Upper lobe of left lung (tissue), 6 donors: ENCODE data around the gene MYOM1. TPM values are rescaled to one million over a fixed set of nuclear protein-coding genes. Genes with fewer than 3 reads are reported as not detected.

Experiments
- ATAC-seq, 2 donors: fragments of 200-7000 bp; cut with Tn5 transposase; one replicate each; pipeline ENCODE4 v1.9.1; 2022; ENCODE audit warnings: mild to moderate bottlenecking in 2 of 2, moderate library complexity in 2 of 2; ENCODE audit not compliant: low FRiP score in 2 of 2
- DNase-seq, 2 donors: peaks; one replicate each; pipeline ENCODE4 v3.0.0-alpha.2; 2019 to 2020
- H3K27ac ChIP-seq, 4 donors: fragments of 200-600 bp; sonication (generic); one replicate each; pipeline ENCODE4 v1.5.1; 2016 to 2019
- H3K27me3 ChIP-seq, 4 donors: fragments of 200-600 bp; sonication (generic); one replicate each; pipeline ENCODE4 v1.5.1; 2017 to 2019
- H3K36me3 ChIP-seq, 4 donors: fragments of 200-600 bp; sonication (generic); one replicate each; pipeline ENCODE4 v1.5.1; 2016 to 2019
- H3K4me1 ChIP-seq, 4 donors: fragments of 200-600 bp; sonication (generic); one replicate each; pipeline ENCODE4 v1.5.1; 2018 to 2019
- H3K4me3 ChIP-seq, 4 donors: fragments of 200-600 bp; sonication (generic); one replicate each; pipeline ENCODE4 v1.5.1; 2017 to 2019; ENCODE audit warnings: mild to moderate bottlenecking in 2 of 4, moderate library complexity in 1 of 4
- H3K9me3 ChIP-seq, 4 donors: fragments of 200-600 bp; sonication (generic); one replicate each; pipeline ENCODE4 v1.5.1; 2018 to 2019
- EP300 ChIP-seq, 4 donors: sonication (generic); formaldehyde crosslinking; IDR thresholded peaks; one replicate each; pipeline ENCODE4 v1.5.1; 2017; ENCODE audit warnings: antibody characterized with exemption in 4 of 4, control low read depth in 2 of 4
- POLR2A ChIP-seq, 4 donors: fragments of 450-650 bp; IDR thresholded peaks; one replicate each; pipeline ENCODE4 v1.5.1; 2016 to 2017; ENCODE audit warnings: antibody characterized with exemption in 4 of 4, mild to moderate bottlenecking in 2 of 4
- POLR2AphosphoS5 ChIP-seq, 2 donors: sonication (generic); formaldehyde crosslinking; IDR thresholded peaks; one replicate each; pipeline ENCODE4 v1.5.1; 2017; ENCODE audit warnings: antibody characterized with exemption in 2 of 2
- WGBS, 2 donors: methylation state at CpG; one replicate each; pipeline ENCODE4 v1.1.5; 2017 to 2018; 5-methylcytosine and 5-hydroxymethylcytosine counted together
- total RNA-seq, 6 donors: library from RNA; depleted of rRNA in 4 of 6; stranded (reverse); fragments of >200 nt in 4 of 6; gene quantifications; one replicate each; pipeline versions ENCODE4 v1.1.0 to v1.2.1, GENCODE V29; 2016 to 2021
- TF ChIP-seq, protein P1 (sequence below), 6 experiments: fragments of 450-650 bp in 4 of 6; fragments of 200-600 bp in 2 of 6; sonication (generic) in 2 of 6; IDR thresholded peaks; one replicate each; pipeline ENCODE4 v1.5.1; 2016 to 2019; ENCODE audit warnings: antibody characterized with exemption in 6 of 6
- donor health status: DM: no; HTN: no; CAD: no; lungs with moderate emphysema.
- donor health status: DM: no; HTN: yes; CAD: no; lungs with severe emphysema.

Gene MYOM1
- total RNA-seq, 6 donors from 2014 or later: 0.76 to 11.2 (median 2.2) TPM

DNA sequence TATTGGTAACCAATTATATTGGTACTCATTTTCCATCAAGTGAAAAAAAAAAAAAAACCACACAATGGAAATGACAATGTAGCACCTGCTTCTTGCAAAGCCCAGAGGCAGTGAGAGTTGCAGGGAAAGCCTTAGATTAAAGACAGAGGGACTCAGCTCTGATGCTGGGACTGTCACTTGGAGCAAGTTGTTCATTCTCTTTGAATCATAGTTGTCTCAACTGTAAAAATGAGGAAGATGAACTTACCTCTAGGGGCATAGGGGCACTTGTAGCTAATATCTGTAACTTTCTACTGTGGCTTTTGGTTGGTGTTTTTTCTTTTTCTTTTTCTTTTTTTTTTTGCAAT, 125.5 kb downstream of the MYOM1 start:
- no peaks in the 10 kb centered on the region for H3K4me1 ChIP-seq
- no peak overlapping the region for H3K4me3 ChIP-seq
- no peaks in the 10 kb centered on the region for H3K36me3 ChIP-seq
- no peak overlapping the region for H3K27ac ChIP-seq
- TF ChIP-seq EP300 (IDR thresholded peaks at IDR 0.05) (no peak), POLR2AphosphoS5 (IDR thresholded peaks at IDR 0.05) (no peak), POLR2A (IDR thresholded peaks at IDR 0.05) (no peak)
- TF ChIP-seq, protein P1, sequence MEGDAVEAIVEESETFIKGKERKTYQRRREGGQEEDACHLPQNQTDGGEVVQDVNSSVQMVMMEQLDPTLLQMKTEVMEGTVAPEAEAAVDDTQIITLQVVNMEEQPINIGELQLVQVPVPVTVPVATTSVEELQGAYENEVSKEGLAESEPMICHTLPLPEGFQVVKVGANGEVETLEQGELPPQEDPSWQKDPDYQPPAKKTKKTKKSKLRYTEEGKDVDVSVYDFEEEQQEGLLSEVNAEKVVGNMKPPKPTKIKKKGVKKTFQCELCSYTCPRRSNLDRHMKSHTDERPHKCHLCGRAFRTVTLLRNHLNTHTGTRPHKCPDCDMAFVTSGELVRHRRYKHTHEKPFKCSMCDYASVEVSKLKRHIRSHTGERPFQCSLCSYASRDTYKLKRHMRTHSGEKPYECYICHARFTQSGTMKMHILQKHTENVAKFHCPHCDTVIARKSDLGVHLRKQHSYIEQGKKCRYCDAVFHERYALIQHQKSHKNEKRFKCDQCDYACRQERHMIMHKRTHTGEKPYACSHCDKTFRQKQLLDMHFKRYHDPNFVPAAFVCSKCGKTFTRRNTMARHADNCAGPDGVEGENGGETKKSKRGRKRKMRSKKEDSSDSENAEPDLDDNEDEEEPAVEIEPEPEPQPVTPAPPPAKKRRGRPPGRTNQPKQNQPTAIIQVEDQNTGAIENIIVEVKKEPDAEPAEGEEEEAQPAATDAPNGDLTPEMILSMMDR (IDR thresholded peaks at IDR 0.05): no peak
- H3K9me3 ChIP-seq: no peaks in the 10 kb centered on the region
- DNase-seq (no peak), ATAC-seq (no peak)
- no peaks in the 10 kb centered on the region for H3K27me3 ChIP-seq

DNA sequence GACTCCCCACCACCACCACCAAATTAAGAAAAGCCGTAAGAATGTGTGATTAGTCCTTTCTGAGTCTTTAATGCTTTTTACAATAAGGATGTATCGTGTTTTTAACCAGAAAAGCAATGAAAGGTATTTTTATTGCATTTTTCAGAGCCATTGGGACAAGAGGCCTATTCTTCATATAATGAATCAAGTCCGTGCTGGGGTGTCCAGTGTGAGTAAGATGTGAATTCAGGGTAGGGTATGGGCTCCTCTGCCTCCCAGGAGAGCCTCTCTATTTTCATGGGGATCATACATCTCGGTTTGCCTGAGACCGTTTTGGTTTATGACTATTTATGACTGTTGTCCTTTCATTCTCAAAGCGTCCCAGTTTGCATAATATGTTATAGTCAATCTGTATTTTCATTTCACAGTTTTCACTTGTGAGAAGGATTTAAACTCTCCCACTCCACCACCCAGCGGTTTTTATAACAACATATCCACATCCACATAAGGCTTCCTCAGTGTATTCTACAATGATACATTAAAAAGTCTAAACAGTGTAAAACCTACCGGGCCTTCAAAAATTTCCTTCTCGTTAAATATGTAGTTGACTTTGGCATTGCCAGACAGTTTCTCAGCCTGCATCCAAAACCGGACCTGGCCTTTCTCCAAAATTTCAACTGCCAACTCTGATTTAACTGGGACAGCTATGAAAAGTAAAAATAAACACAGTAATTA, 126.0 kb downstream of the MYOM1 start:
- Histone ChIP-seq H3K4me1 (no peaks in the 10 kb centered on the region), H3K4me3 (no peak overlapping the region), H3K36me3 (no peaks in the 10 kb centered on the region), H3K27ac (no peak overlapping the region), H3K9me3 (no peaks in the 10 kb centered on the region), H3K27me3 (no peaks in the 10 kb centered on the region)
- ATAC-seq (no peak), DNase-seq (no peak)
- TF ChIP-seq POLR2A (IDR thresholded peaks at IDR 0.05) (no peak), POLR2AphosphoS5 (IDR thresholded peaks at IDR 0.05) (no peak), EP300 (IDR thresholded peaks at IDR 0.05) (no peak)
- TF ChIP-seq, protein P1 (IDR thresholded peaks at IDR 0.05): no peak
- 70% methylated on average over 10 of the region's 10 CpGs for WGBS, 2 donors

DNA sequence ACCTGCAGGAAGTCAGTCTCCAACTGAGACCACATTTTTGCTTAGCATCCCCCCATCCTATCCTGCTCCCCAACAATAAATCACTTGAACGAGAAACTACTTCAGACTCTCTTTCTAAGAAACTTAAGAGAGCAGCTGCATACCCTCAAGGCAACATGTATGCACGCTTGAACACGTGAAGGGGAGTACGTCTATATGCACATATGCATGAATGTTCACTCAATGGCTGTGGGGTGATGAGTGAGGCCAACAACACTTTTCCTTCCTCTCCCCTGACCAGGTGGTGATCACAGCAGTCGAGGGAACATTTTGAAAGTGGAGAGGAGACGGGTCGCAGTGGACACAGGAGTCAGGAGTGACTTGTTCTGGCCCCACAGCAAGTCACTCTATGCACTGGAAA, 127.0 kb downstream of the MYOM1 start:
- no peak for TF ChIP-seq POLR2A (IDR thresholded peaks at IDR 0.05)
- no peak for TF ChIP-seq EP300 (IDR thresholded peaks at IDR 0.05)
- TF ChIP-seq POLR2AphosphoS5 (IDR thresholded peaks at IDR 0.05): no peak
- TF ChIP-seq, protein P1 (IDR thresholded peaks at IDR 0.05): no peak
- Histone ChIP-seq H3K36me3 (no peaks in the 10 kb centered on the region), H3K4me1 (no peaks in the 10 kb centered on the region), H3K27me3 (no peaks in the 10 kb centered on the region), H3K4me3 (no peak overlapping the region), H3K27ac (no peak overlapping the region), H3K9me3 (no peaks in the 10 kb centered on the region)
- DNase-seq (no peak), ATAC-seq (no peak)
- WGBS, 2 donors: 90 to 94% methylated on average over 7 of the region's 7 CpGs

DNA sequence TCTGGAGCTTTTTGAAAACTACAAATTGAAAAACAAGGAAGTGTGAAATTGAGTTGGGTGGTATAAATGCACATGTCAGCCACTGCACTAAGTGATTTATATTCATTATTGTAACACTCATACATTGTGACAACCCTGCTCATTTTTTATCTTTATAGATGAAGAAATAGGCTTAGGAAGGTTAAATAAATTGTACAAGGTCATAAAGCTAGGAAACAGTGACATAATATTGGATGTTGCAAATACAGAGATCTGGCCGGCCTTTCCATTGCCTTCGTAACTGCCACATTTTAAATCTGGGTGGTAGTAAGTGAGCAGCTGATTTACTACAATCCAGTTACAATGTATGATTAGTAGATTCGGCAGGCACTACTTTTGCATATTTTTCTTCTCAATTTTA, 130.2 kb downstream of the MYOM1 start:
- no peaks in the 10 kb centered on the region for H3K9me3 ChIP-seq
- ATAC-seq (no peak), DNase-seq (no peak)
- H3K4me1 ChIP-seq: no peaks in the 10 kb centered on the region
- H3K4me3 ChIP-seq: no peak overlapping the region
- H3K27me3 ChIP-seq: no peaks in the 10 kb centered on the region
- TF ChIP-seq POLR2AphosphoS5 (IDR thresholded peaks at IDR 0.05) (no peak), POLR2A (IDR thresholded peaks at IDR 0.05) (no peak), EP300 (IDR thresholded peaks at IDR 0.05) (no peak)
- TF ChIP-seq, protein P1 (IDR thresholded peaks at IDR 0.05): no peak
- WGBS, 2 donors: 77 to 82% methylated on average over 3 of the region's 3 CpGs
- no peak overlapping the region for H3K27ac ChIP-seq
- no peaks in the 10 kb centered on the region for H3K36me3 ChIP-seq

DNA sequence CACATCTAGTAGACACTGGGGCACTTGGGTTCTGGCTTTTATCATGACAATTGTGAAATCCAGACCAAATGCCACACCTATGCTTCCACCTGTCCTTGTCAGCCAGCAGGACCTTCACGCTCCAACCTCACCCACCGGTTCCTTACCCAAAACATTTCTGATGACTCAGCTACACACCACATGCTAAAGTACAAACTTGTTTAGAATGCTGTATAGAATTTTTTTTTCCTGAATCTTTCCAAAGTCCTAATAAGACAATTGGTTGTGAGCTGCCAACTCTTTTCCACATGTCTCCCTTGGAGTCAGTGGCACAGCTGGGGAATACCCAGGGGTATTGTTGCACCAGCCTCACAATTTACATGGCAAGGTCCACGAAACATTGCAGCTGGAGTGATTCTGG, 131.3 kb downstream of the MYOM1 start:
- Histone ChIP-seq H3K9me3 (no peaks in the 10 kb centered on the region), H3K27ac (no peak overlapping the region), H3K36me3 (no peaks in the 10 kb centered on the region), H3K27me3 (no peaks in the 10 kb centered on the region), H3K4me3 (no peak overlapping the region), H3K4me1 (no peaks in the 10 kb centered on the region)
- DNase-seq (no peak), ATAC-seq (no peak)
- WGBS, 2 donors: 86 to 95% methylated on average over 3 of the region's 3 CpGs
- TF ChIP-seq POLR2A (IDR thresholded peaks at IDR 0.05): no peak
- TF ChIP-seq POLR2AphosphoS5 (IDR thresholded peaks at IDR 0.05): no peak
- TF ChIP-seq, protein P1 (IDR thresholded peaks at IDR 0.05): no peak
- no peak for TF ChIP-seq EP300 (IDR thresholded peaks at IDR 0.05)
